Measurements from ENCODE around the gene COL15A1. TPM values are rescaled to one million over a fixed set of nuclear protein-coding genes. Genes with fewer than 3 reads are reported as not detected.

Gene COL15A1
- total RNA-seq, 4 donors from 2014 or later: 4.6 to 51.9 (median 10.7) TPM

DNA sequence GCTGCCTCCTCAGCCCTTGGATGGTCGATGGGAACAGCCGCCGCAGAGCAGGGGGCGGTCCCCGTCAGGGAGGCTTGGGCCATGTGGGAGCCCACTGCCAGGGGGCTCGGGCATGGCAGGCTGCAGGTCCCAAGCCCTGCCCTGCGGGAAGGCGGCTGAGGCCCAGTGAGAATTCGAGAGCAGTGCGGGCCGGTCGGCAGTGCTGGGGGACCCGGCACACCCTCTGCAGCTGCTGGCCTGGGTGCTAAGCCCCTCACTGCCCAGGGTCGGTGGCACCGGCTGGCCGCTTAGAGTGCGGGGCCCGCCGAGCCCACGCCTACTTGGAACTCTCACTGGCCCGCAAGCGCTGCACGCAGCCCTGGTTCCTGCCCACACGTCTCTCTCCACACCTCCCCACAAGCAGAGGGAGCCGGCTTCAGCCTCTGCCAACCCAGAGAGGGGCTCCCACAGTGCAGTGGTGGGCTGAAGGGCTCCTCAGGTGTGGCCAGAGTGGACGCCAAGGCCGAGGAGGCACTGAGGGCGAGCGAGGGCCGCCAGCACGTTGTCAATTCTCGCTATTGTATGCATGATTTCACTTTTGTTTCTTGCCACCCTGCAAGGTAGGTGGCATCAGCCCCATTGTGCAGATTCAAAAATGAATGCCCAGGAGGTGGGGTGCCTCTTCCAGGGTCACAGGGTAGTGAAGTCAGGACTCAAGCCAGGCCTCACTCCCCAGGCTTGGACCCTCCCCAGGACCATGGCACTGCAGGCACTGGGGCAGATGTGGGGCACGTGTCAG lies 48.6 kb downstream of the COL15A1 start:
- Histone ChIP-seq H3K36me3 (no peaks in the 10 kb centered on the region), H3K4me3 (no peak overlapping the region), H3K27ac (no peak overlapping the region), H3K27me3 (no peaks in the 10 kb centered on the region), H3K9me3 (no peaks in the 10 kb centered on the region), H3K4me1 (peaks cover 0 to 43% (median 15%) of the 10 kb centered on the region in 4 donors)
- intact Hi-C loops (cut with DNase I; ENCODE audit: low total_unique reads) (no loop called here), in situ Hi-C loops (cut with MboI; ENCODE audit: low pct_ligation_motif_present in 1 of 4, low pct_unique_long_range_greater_than_20kb in 1 of 4, low sequenced_read_pairs in 3 of 4) (loop anchor here (10.0 to 25.0 kb wide), 3 partner anchors 130 to 143 kb away; no protein-coding TSS in a partner anchor)
- TF ChIP-seq CTCF (IDR thresholded peaks at IDR 0.05) (no peak), POLR2AphosphoS5 (IDR thresholded peaks at IDR 0.05) (no peak), EP300 (IDR thresholded peaks at IDR 0.05; ENCODE audit: low read depth) (no peak), POLR2A (IDR thresholded peaks at IDR 0.05) (no peak)
- 93% methylated on average over 32 of the region's 33 CpGs; no CpG with 5 or more reads in 1 of the 2 donors for WGBS, 2 donors (ENCODE audit: low coverage in 1 of 2)
- DNase-seq: no peak

DNA sequence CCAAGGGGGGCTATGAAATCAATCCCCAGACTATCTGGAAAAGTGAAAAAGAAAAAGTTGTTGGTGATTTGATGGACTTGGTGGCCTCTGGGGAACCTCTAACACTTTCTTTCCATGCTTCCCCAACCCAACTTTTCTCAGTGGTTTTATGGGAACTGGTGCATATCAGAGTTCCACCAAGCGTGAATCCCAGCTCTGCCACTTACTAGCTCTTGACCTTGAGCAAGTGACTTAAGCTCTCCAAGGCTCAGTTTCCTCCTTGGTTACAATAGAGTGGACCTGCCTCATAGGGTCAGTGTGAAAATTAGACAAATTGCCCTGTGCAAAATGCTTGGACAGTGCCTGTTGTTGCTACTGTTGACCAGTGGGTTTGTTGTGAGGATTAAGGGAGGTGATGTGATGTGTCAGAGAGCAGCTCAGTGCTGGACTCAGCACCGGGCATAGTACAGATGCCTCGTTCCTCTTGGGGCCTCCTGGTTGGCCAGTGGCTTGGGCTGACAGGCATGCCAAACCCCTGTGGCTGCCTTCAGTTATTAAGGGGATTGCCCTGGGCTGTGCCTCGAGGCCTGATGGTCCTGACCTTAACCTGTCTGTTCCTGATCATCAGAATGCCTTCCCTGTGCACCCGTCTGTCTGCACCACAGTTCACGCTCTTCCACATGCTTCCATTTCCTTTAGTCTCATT lies 49.3 kb downstream of the COL15A1 start:
- intact Hi-C loops (cut with DNase I; ENCODE audit: low total_unique reads): no loop called here
- H3K9me3 ChIP-seq: no peaks in the 10 kb centered on the region
- 67 to 88% methylated on average over 1 to 6 of the region's 6 CpGs for WGBS, 2 donors (ENCODE audit: low coverage in 1 of 2)
- DNase-seq: no peak
- H3K4me1 ChIP-seq: peaks cover 3 to 47% (median 19%) of the 10 kb centered on the region in 4 donors
- no peaks in the 10 kb centered on the region for H3K36me3 ChIP-seq
- TF ChIP-seq POLR2A (IDR thresholded peaks at IDR 0.05) (no peak), EP300 (IDR thresholded peaks at IDR 0.05; ENCODE audit: low read depth) (no peak), POLR2AphosphoS5 (IDR thresholded peaks at IDR 0.05) (no peak), CTCF (IDR thresholded peaks at IDR 0.05) (no peak)
- no peaks in the 10 kb centered on the region for H3K27me3 ChIP-seq
- no peak overlapping the region for H3K4me3 ChIP-seq
- in situ Hi-C loops (cut with MboI; ENCODE audit: low pct_ligation_motif_present in 1 of 4, low pct_unique_long_range_greater_than_20kb in 1 of 4, low sequenced_read_pairs in 3 of 4): loop anchor here (10.0 to 25.0 kb wide), 3 partner anchors 131 to 142 kb away; no protein-coding TSS in a partner anchor
- H3K27ac ChIP-seq: peak overlapping the region in 1 of 4 donors; percentile 63

- Histone ChIP-seq H3K4me1 (peaks cover 3 to 51% (median 19%) of the 10 kb centered on the region in 4 donors), H3K27me3 (no peaks in the 10 kb centered on the region), H3K9me3 (no peaks in the 10 kb centered on the region), H3K36me3 (no peaks in the 10 kb centered on the region), H3K27ac (peak overlapping the region in 1 of 4 donors; percentile 63), H3K4me3 (no peak overlapping the region)
- intact Hi-C loops (cut with DNase I; ENCODE audit: low total_unique reads) (no loop called here), in situ Hi-C loops (cut with MboI; ENCODE audit: low pct_ligation_motif_present in 1 of 4, low pct_unique_long_range_greater_than_20kb in 1 of 4, low sequenced_read_pairs in 3 of 4) (loop anchor here (10.0 to 25.0 kb wide), 3 partner anchors 131 to 141 kb away; no protein-coding TSS in a partner anchor)
- DNase-seq: peak; percentile 55
- 21 to 23% methylated on average over 6 of the region's 6 CpGs for WGBS, 2 donors (ENCODE audit: low coverage in 1 of 2)
- TF ChIP-seq CTCF (IDR thresholded peaks at IDR 0.05): no peak
- TF ChIP-seq POLR2A (IDR thresholded peaks at IDR 0.05): no peak
- no peak for TF ChIP-seq EP300 (IDR thresholded peaks at IDR 0.05; ENCODE audit: low read depth)
- TF ChIP-seq POLR2AphosphoS5 (IDR thresholded peaks at IDR 0.05): no peak
Observed at GRCh38 chr9:98993570-98993945, 49.9 kb downstream of the COL15A1 start.

Data from transverse colon (tissue), 4 donors.